ENCODE measurements around the gene GALNT2. TPM values are rescaled to one million over a fixed set of nuclear protein-coding genes. Genes with fewer than 3 reads are reported as not detected.
A peak's percentile ranks its signal among the peaks of the same experiment; 100 is the strongest.

The GALNT2 gene
- total RNA-seq, result 10 to 100 TPM; 47.4 to 67.3 TPM

GRCh38 chr1:230066466-230067404 lies at the start of gene GALNT2:
GALNT2 (plus strand) TSS chr1:230067238; CDS start chr1:230067281, 43 bp downstream.
- intact Hi-C loops (cut with DNase I), result no loop called here
- TF ChIP-seq, protein P1, sequence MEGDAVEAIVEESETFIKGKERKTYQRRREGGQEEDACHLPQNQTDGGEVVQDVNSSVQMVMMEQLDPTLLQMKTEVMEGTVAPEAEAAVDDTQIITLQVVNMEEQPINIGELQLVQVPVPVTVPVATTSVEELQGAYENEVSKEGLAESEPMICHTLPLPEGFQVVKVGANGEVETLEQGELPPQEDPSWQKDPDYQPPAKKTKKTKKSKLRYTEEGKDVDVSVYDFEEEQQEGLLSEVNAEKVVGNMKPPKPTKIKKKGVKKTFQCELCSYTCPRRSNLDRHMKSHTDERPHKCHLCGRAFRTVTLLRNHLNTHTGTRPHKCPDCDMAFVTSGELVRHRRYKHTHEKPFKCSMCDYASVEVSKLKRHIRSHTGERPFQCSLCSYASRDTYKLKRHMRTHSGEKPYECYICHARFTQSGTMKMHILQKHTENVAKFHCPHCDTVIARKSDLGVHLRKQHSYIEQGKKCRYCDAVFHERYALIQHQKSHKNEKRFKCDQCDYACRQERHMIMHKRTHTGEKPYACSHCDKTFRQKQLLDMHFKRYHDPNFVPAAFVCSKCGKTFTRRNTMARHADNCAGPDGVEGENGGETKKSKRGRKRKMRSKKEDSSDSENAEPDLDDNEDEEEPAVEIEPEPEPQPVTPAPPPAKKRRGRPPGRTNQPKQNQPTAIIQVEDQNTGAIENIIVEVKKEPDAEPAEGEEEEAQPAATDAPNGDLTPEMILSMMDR (IDR thresholded peaks at IDR 0.05), result no peak
- peaks cover 4% of the 10 kb centered on the region for H3K4me1 ChIP-seq

GRCh38 chr1:230020451-230020850 lies 46.6 kb upstream of the GALNT2 start:
- Histone ChIP-seq H3K4me1 (no peaks in the 10 kb centered on the region), H3K27me3 (no peaks in the 10 kb centered on the region), H3K4me3 (no peak overlapping the region), H3K36me3 (no peaks in the 10 kb centered on the region), H3K27ac (no peak overlapping the region), H3K9ac (ENCODE audit: low read depth in 2 of 2, low read length in 2 of 2) (no peak overlapping the region), H3K9me3 (no peaks in the 10 kb centered on the region)
- TF ChIP-seq, protein P1 (IDR thresholded peaks at IDR 0.05), result no peak
- no peak for DNase-seq
- intact Hi-C loops (cut with DNase I), result no loop called here

More at GRCh38 chr1:230066466-230067404, at the start of gene GALNT2:
- Histone ChIP-seq H3K36me3 (no peaks in the 10 kb centered on the region), H3K4me3 (peak within 1 kb of the TSS; percentile 70), H3K27ac (peak within 1 kb of the TSS; percentile 75), H3K9me3 (no peaks in the 10 kb centered on the region), H3K27me3 (no peaks in the 10 kb centered on the region), H3K9ac (ENCODE audit: low read depth in 2 of 2, low read length in 2 of 2) (peak within 1 kb of the TSS; percentile 87 to 98)
- DNase-seq, result peak; percentile 92

- Histone ChIP-seq H3K27ac (no peak overlapping the region), H3K9me3 (no peaks in the 10 kb centered on the region), H3K4me3 (no peak overlapping the region), H3K27me3 (no peaks in the 10 kb centered on the region), H3K36me3 (no peaks in the 10 kb centered on the region), H3K9ac (ENCODE audit: low read depth in 2 of 2, low read length in 2 of 2) (no peak overlapping the region), H3K4me1 (no peaks in the 10 kb centered on the region)
- DNase-seq, result no peak
- intact Hi-C loops (cut with DNase I), result no loop called here
- TF ChIP-seq, protein P1 (IDR thresholded peaks at IDR 0.05), result no peak
Observed at GRCh38 chr1:230022666-230023380, 44.2 kb upstream of the GALNT2 start.

DNA sequence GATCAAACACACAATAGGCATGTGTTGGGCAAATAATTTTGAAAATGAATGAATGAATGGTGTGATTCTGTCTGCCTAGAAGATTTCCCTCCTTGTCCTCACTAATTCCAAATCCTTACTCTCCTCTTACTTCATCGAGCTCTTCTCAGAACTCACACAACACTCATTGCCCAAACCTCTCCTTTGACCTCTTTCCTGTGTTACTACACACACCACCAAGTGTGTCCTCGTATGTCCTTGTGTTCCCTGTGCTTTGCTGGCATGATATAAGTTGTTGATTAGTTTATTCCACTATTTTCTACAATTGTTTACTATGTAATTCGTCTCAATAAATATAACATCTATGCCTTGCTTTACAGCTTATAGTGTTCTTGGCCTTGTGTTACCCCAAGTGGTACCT lies 41.4 kb upstream of the GALNT2 start:
- Histone ChIP-seq H3K27ac (no peak overlapping the region), H3K9ac (ENCODE audit: low read depth in 2 of 2, low read length in 2 of 2) (no peak overlapping the region), H3K36me3 (no peaks in the 10 kb centered on the region), H3K27me3 (no peaks in the 10 kb centered on the region), H3K9me3 (no peaks in the 10 kb centered on the region), H3K4me3 (no peak overlapping the region), H3K4me1 (no peaks in the 10 kb centered on the region)
- intact Hi-C loops (cut with DNase I), result no loop called here
- no peak for DNase-seq
- TF ChIP-seq, protein P1 (IDR thresholded peaks at IDR 0.05), result no peak

GRCh38 chr1:230026139-230026538 lies 40.9 kb upstream of the GALNT2 start:
- Histone ChIP-seq H3K36me3 (no peaks in the 10 kb centered on the region), H3K4me1 (no peaks in the 10 kb centered on the region), H3K27ac (no peak overlapping the region), H3K9me3 (no peaks in the 10 kb centered on the region), H3K9ac (ENCODE audit: low read depth in 2 of 2, low read length in 2 of 2) (no peak overlapping the region), H3K27me3 (no peaks in the 10 kb centered on the region), H3K4me3 (no peak overlapping the region)
- TF ChIP-seq, protein P1 (IDR thresholded peaks at IDR 0.05), result no peak
- intact Hi-C loops (cut with DNase I), result no loop called here
- DNase-seq, result no peak

All from colonic mucosa (tissue), 4 donors.